GM19395 (cell line): ENCODE data around the gene LINS1.
"Not testable (repeated sequence)": the region's sequence is repeated elsewhere in the genome, so short reads cannot be mapped to it uniquely, and the experiment has no call there.

Experiments
- ATAC-seq: cut with Tn5 transposase; IDR thresholded peaks from one replicate; pipeline ENCODE4 v1.9.1; 2021; ENCODE audit warnings: mild to moderate bottlenecking, moderate library complexity; ENCODE audit not compliant: unreplicated experiment

The LINS1 gene

GRCh38 chr15:100602823-100603393 lies 924 bp upstream of the LINS1 start:
- ATAC-seq = peak; percentile 52

DNA sequence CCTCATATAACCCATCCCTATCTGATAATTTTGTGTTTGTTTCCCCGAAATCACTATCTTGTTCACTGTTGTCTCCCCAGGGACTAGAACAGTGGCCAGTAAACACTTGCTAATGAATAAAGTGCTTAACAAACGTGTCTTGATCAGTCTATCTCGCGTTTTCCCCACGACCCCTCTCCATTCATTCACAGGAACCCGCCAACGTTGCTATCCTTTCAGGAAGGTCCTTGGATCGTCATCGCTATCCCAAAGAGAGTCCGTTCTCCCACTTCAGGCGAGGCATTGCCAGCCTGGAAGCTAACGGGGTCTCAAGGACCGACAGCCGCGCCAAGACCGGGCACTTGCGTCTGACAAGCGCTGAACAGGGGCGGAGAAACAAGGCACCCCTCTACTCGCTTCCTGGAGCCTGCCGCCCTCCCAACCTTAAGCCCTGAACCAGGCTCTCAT lies 344 bp downstream of the LINS1 start:
- peak; percentile 22 for ATAC-seq

DNA sequence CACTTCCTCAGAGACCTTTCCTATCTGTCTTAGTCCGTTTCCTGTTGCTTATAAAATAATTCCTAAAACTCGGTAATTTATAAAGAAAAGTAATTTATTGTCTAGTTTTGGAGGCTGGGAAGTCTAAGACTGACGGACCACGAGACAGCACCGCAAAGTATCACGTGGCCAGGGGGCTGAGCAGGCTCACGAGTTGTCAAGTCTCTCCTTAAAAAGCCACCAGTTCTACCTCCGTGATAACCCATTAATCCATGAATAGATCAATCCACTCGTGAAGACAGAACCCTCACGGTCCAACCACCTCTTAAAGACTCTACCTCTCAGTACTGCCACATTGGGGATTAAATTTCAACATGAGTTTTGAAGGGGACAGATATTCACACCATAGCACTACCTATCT lies 821 bp downstream of the LINS1 start:
- no peak for ATAC-seq

GRCh38 chr15:100598655-100599054 lies 3.3 kb downstream of the LINS1 start:
- ATAC-seq = no peak

DNA sequence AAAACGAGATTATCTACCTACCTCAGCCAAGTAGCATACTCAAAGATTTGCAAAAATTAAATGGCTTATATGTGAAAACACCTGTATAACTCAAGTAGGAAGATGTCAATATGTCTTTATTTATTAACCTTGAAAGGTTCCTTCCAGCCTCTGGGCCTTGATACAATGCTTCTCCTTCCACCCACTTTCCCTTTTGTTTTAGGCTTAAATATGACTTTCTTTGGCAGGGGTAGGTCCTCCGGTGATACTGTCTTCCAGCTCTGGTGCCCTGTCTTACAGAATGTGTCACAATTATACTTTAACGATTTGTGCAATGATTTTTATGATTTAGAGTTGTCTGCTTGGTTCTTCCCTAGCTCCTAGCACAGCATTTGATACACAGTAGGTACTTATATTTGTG lies 4.1 kb downstream of the LINS1 start:
- ATAC-seq = no peak

DNA sequence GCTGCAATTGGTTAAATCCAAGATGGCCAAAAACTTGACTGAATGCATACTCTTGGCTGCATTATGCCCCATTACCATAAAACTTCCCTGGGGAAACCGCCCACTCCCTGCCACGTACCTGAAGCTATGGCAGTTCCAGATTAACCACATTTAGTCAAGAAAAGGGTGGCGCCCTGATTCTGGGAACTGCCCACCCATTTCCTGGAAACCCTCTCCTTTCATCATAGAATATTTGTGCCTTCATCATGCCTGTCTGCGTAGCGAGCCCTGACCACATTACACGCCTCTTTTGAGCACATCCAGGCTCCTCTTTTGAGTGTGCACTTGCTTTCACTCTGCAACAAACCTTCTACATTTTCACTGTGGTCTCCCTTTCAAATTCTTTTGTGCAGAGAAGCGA lies 5.2 kb downstream of the LINS1 start:
- ATAC-seq = peak; percentile 82

- ATAC-seq = no peak
These were observed 6.0 kb downstream of the LINS1 start for GRCh38 chr15:100595964-100596363.

DNA sequence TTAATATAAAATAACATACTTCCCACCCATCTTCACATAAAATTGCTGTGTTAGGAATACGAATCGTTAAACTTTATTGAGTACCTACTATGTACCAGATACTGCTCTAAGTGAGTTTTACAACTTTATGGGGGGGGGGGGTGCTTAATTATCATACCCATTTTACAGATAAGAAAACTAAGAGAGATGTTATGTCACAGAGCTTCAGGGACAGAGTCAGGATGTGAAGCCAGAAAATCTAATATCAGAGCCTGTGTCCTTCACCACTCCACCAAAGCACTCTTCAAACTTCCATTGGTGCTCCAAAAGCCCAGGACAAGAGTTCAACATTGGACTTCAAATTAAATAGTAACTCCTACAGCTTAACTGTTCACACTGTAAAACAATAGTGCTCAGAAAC lies 8.6 kb downstream of the LINS1 start:
- ATAC-seq = no peak

DNA sequence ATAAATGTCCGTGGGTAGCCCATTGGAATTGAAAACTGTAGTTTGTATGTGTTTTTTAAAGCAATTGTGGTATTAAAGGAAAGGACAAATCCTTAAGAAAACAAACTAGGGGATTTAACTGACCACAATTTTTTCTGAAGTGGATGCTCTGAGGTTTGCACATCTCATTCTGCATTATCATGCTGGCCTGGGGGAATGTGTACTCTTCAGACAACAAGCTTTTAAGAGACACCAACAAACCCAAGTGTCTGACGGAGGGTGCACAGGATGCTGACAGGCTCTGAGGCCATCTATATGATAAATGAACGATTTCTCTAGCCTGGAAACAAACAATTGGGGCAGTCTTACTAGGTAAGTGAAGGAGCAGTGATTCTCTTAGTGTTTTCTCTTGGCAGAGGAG lies 9.1 kb downstream of the LINS1 start:
- no peak for ATAC-seq

DNA sequence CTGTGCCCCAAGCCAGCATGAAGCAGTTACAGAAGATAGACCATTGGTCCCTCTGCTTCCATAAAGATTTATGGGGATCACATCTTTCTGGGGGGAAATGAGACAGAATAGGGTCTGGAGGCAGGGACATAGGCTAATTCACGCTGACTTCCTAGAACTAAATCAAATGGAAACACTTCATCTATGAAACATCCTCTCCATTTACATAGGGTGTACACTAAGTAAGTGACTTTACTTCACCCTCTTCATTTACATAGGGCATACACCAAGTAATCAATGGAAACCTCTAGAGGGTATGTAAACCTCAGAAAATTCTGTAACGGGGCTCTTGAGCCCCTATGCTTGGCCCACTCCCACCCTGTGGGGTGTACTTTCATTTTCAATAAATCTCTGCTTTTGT lies 10.1 kb downstream of the LINS1 start:
- ATAC-seq = no peak

- ATAC-seq = not testable (repeated sequence)
These were observed 10.8 kb downstream of the LINS1 start for GRCh38 chr15:100591163-100591562.

GRCh38 chr15:100588638-100589242 lies 13.2 kb downstream of the LINS1 start:
- no peak for ATAC-seq

- no peak for ATAC-seq
These were observed 21.6 kb downstream of the LINS1 start for GRCh38 chr15:100580414-100580813.

DNA sequence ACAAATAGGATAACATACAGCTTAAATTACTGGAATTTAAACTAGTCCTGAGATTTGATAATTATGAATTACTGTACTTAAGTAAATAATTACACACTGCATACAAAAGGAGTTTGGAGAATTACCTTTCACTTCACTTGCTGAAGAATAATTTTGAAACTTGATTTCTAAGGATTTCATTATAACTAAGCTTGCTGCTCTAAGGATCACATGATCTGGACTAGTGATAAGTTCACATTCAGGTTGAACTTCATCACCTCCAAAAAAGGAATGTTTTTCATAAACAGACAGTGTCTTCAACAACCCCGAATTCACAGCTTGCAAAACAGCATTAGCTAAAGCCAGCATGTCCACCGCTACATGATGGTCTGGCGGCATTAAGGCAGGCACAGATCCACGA lies 28.5 kb downstream of the LINS1 start:
- no peak for ATAC-seq

DNA sequence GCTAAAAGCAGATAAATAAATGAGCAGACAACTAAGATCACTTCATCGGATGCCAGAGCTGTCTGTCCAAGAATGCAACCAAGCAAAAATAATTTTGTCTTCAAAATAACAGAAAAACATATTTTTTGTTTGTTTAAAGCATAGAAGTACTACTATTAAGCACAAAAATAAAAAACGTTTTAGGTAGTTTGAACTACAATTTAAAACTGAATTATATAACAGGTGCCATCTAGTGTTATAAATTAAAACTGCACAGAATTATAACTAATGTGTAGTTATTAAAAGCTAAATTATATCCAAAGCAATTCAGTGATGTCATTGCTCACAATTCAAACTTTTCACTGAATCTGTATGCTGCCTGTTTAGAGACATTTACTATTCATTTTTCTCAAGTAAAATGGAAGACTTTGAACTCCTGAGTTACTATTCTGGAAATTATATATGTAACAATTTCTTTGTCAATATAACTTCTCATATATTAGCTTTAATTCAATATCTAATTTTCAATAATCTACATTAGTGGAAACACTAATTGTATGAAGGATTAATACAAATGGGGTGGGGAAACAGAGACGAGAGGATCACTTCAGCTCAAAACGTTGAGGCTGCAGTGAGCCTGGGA lies 29.5 kb downstream of the LINS1 start:
- no peak for ATAC-seq

- no peak for ATAC-seq
These were observed 30.3 kb downstream of the LINS1 start for GRCh38 chr15:100571592-100572167.

GRCh38 chr15:100570735-100571313 lies 31.2 kb downstream of the LINS1 start:
- ATAC-seq = peak; percentile 96

GRCh38 chr15:100570275-100570674 lies 31.7 kb downstream of the LINS1 start:
- peak; percentile 10 for ATAC-seq

DNA sequence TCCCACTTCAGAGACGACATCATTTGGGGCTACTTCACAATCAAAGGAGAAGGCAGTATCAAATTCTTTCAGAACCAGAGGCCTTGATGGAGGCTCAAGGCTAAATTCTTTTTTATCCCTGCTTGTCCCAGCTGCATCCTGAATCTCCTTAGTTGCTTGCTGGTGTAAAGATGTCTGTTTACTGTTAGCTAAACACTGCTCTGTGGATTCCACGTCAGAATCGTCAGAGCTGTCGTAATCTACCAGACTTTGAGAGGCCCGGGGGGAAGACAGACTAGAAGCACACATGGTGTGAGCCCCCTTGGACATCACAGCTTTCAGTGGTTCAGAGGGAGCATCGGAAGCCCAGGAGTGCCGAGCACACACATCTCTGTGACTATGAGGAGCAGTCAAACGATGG lies 32.6 kb downstream of the LINS1 start:
- no peak for ATAC-seq

DNA sequence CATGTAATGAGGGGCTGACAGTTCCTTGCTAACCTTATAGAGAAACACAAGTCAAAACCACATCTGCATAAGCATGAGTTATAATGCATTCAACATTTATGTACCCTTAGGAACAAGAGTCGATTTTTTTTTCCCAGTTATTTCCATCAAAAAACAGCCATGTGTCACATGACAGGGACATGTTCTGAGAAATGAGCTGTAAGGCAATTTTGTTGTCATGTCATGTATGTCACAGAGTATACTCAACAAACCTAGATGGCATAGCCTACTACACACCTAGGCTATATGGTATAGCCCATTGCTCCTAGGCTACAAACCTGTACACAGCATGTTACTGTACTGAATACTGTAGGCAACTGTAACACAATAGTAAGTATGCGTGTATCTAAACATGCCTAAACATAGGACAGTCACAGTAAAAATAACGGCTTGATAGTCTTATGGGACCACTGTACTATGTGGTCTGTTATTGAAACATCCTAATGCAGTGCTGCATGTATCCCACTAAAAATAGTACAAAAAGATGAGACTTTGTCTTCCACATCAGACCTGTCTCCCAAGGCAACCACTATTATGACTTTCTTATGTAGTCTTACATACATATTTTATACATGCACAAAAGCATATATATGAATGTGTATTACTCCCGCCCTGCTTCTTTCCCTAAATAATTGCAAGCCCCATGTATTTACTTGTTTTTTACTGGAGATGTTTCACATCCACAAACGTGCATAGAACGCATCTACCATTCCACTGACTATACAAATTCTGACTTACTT lies 34.9 kb downstream of the LINS1 start:
- ATAC-seq = no peak

- ATAC-seq = no peak
These were observed 36.4 kb downstream of the LINS1 start for GRCh38 chr15:100565591-100565990.
